Upper lobe of right lung (tissue), 1 donor: ENCODE measurements around the gene PLB1. TPM values are rescaled to one million over a fixed set of nuclear protein-coding genes. Genes with fewer than 3 reads are reported as not detected.

Experiments
- ATAC-seq: fragments of 200-7000 bp; cut with Tn5 transposase; one replicate; pipeline ENCODE4 v1.9.1; 2020; ENCODE audit warnings: mild to moderate bottlenecking, moderate library complexity
- DNase-seq: peaks from one replicate; pipeline ENCODE4 v3.0.0-alpha.2; 2020
- H3K27ac ChIP-seq: fragments of 200-600 bp; one replicate; pipeline ENCODE4 v1.8.0; 2022
- H3K27me3 ChIP-seq: fragments of 200-600 bp; one replicate; pipeline ENCODE4 v1.8.0; 2022; ENCODE audit warnings: mild to moderate bottlenecking
- H3K36me3 ChIP-seq: fragments of 200-600 bp; one replicate; pipeline ENCODE4 v1.8.0; 2022
- H3K4me1 ChIP-seq: fragments of 200-600 bp; one replicate; pipeline ENCODE4 v1.8.0; 2022
- H3K4me3 ChIP-seq: fragments of 200-600 bp; one replicate; pipeline ENCODE4 v1.8.0; 2022; ENCODE audit warnings: mild to moderate bottlenecking
- H3K9me3 ChIP-seq: fragments of 200-600 bp; one replicate; pipeline ENCODE4 v1.8.0; 2022
- intact Hi-C: fragments of 100-400 bp; cut with DNase I; formaldehyde crosslinking; loops from one replicate; pipeline ENCODE4 v1.11.0; 2022
- total RNA-seq: library from RNA; stranded (reverse); fragmentation: NEBNext Ultra II Directional; extraction: Animal tissue kit (Norgen Biotek cat#: 25700); gene quantifications from one replicate; pipeline ENCODE4 v1.2.1, GENCODE V29; 2021
- TF ChIP-seq, protein P1 (sequence below): fragments of 200-600 bp; IDR thresholded peaks from one replicate; pipeline ENCODE4 v1.8.0; 2022; ENCODE audit warnings: antibody characterized with exemption
- donor health status: DM: no; HTN: yes; CAD: no; lungs with severe emphysema.

Gene PLB1
- total RNA-seq, 1 donor from 2014 or later = 4.2 TPM

DNA sequence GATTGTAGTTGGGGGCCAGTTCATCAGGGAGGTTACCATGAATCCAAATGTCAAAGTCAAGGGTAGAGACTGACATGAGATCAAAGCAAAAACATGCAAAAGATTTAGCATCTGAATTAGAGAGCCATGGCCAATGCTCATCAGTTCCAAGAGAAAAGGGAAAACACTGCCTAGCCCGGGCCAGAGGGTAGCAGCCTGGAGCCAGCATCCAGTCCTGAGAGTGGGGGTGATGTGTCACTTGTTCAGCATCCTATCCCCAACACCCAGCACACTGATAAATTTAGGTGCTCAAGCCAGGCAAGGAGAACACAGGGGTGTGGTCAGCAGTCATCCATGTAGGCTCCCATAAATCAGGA, 178.8 kb downstream of the PLB1 start:
- DNase-seq = no peak
- TF ChIP-seq, protein P1, sequence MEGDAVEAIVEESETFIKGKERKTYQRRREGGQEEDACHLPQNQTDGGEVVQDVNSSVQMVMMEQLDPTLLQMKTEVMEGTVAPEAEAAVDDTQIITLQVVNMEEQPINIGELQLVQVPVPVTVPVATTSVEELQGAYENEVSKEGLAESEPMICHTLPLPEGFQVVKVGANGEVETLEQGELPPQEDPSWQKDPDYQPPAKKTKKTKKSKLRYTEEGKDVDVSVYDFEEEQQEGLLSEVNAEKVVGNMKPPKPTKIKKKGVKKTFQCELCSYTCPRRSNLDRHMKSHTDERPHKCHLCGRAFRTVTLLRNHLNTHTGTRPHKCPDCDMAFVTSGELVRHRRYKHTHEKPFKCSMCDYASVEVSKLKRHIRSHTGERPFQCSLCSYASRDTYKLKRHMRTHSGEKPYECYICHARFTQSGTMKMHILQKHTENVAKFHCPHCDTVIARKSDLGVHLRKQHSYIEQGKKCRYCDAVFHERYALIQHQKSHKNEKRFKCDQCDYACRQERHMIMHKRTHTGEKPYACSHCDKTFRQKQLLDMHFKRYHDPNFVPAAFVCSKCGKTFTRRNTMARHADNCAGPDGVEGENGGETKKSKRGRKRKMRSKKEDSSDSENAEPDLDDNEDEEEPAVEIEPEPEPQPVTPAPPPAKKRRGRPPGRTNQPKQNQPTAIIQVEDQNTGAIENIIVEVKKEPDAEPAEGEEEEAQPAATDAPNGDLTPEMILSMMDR = no peak

DNA sequence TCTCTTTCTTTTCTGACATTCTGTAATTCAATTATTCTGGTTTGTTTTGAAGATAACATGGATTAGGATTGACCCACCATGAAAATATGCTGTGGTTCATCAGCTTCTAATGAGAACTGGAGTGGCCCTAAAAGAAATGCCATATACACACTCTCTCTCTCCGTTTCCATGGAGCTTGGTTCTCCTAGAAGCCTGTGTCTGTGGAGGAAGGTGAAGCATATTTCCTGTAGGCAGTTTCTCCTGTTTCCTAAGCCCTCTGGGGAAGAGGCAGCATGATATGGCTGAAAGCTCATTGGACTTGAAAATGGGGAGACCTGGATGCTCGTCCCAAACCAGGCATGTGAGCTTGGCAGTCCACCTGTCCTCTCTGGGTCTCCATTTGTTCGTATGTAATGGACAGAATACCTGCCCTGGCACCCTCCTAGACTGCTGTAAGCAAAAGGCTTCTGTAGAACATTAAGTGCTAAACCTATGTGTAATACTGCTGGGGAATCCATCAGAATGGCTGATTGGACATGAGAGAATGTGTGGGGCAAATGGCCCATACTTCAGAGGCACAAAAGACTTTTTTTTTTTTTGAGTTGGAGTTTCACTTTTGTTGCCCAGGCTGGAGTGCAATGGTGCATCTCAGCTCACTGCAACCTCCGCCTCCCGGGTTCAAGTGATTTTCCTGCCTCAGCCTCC, 180.4 kb downstream of the PLB1 start:
- Histone ChIP-seq H3K36me3 (no peaks in the 10 kb centered on the region), H3K4me3 (no peak overlapping the region), H3K27ac (no peak overlapping the region), H3K9me3 (no peaks in the 10 kb centered on the region), H3K27me3 (no peaks in the 10 kb centered on the region), H3K4me1 (peaks cover 5% of the 10 kb centered on the region)
- no peak for DNase-seq
- ATAC-seq = no peak
- TF ChIP-seq, protein P1 = no peak
- intact Hi-C loops = no loop called here

More for the DNA sequence above, 178.8 kb downstream of the PLB1 start:
- no peak for ATAC-seq
- no peaks in the 10 kb centered on the region for H3K36me3 ChIP-seq
- no peaks in the 10 kb centered on the region for H3K9me3 ChIP-seq
- H3K27ac ChIP-seq = no peak overlapping the region
- no peaks in the 10 kb centered on the region for H3K27me3 ChIP-seq
- no peaks in the 10 kb centered on the region for H3K4me1 ChIP-seq
- H3K4me3 ChIP-seq = no peak overlapping the region
- intact Hi-C loops = no loop called here

DNA sequence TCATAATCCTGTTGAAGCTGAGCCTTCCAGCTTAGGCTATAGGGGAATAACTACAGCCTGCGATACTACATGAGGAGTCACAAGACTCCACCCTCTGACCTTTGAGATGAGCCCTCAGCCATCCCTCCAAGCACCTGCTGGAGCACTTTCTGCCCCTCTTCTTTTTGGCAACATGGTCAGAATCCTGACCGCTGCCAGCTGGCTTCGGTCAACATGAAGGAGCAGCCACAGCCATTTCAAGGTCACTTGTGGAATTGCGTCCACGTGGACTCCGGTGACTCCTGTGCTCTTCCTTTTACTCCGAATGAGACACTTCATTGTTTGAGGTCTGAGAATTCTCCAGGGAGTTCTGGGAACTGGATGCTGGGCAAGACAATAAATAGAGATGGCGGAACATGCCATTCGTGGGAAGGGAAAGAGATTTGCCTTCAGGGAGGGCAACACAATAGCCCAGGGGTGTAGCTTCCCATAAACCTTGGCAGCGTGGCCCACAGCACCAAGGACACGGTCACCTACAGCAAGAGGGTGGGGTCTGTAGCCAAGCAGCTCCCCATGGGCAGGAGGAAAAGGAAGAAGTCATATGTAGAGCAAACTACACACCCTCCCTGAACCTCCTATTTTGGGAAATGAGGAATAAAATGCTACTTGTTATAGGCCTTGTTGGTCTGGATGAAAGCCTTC, 182.5 kb downstream of the PLB1 start:
- Histone ChIP-seq H3K4me1 (peaks cover 16% of the 10 kb centered on the region), H3K27me3 (no peaks in the 10 kb centered on the region), H3K9me3 (no peaks in the 10 kb centered on the region), H3K27ac (no peak overlapping the region), H3K36me3 (no peaks in the 10 kb centered on the region), H3K4me3 (no peak overlapping the region)
- intact Hi-C loops = no loop called here
- TF ChIP-seq, protein P1 = no peak
- no peak for ATAC-seq
- DNase-seq = no peak

DNA sequence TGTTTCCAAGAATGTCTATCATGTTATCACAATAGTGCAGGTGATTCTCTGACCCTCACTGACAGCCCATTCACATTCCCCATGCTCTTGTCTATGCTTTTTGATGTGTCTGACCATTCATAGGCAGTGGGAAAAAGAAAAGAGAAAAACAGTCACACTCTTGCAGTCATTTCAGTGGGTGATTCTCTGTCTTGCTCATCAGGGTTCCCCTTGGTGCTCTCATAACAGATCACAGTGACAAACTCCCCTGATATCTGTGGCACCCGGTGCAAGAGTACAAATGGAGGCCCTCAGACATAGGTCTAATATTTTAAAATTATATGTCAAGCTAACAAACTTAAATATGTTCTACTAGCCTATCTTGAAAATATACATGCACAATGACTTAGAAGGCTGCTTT, 183.1 kb downstream of the PLB1 start:
- Histone ChIP-seq H3K4me1 (peaks cover 22% of the 10 kb centered on the region), H3K27me3 (no peaks in the 10 kb centered on the region), H3K36me3 (no peaks in the 10 kb centered on the region), H3K4me3 (no peak overlapping the region), H3K9me3 (no peaks in the 10 kb centered on the region), H3K27ac (no peak overlapping the region)
- DNase-seq = no peak
- no peak for ATAC-seq
- TF ChIP-seq, protein P1 = no peak
- intact Hi-C loops = no loop called here

DNA sequence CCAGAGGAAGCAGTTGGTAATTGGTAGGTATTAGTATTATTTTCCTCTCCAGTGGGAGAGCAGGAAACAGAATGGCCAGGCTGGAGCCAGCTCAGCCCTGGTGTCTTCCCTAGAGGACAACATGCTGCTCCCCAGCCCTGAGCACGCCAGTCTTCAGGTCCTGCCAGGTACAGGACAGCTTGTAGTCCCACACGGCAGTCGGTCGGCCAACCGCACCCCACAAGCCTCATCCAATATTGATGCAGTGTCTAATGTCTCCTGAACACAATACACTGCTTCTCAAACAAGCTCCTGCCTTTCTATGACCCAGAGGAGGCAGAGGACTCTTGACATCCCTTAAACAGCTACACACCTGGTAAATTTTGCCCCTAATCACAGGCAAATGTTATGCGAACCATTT, 184.8 kb downstream of the PLB1 start:
- TF ChIP-seq, protein P1 = no peak
- intact Hi-C loops = no loop called here
- Histone ChIP-seq H3K4me3 (no peak overlapping the region), H3K27ac (no peak overlapping the region), H3K9me3 (no peaks in the 10 kb centered on the region), H3K36me3 (no peaks in the 10 kb centered on the region), H3K4me1 (peaks cover 22% of the 10 kb centered on the region), H3K27me3 (no peaks in the 10 kb centered on the region)
- ATAC-seq = no peak
- DNase-seq = no peak
